Measurements from ENCODE around the gene ADAMTSL1. TPM values are rescaled to one million over a fixed set of nuclear protein-coding genes. Genes with fewer than 3 reads are reported as not detected.
"Not testable (repeated sequence)": the region's sequence is repeated elsewhere in the genome, so short reads cannot be mapped to it uniquely, and the experiment has no call there.

ADAMTSL1 gene
- total RNA-seq, 6 donors from 2014 or later = 0.44 to 6.4 (median 2.3) TPM; not detected in 1

- Histone ChIP-seq H3K9me3 (peaks cover 0 to 10% (median 6%) of the 10 kb centered on the region in 4 donors), H3K27ac (no peak overlapping the region), H3K36me3 (no peaks in the 10 kb centered on the region), H3K4me3 (no peak overlapping the region), H3K4me1 (no peaks in the 10 kb centered on the region), H3K27me3 (no peaks in the 10 kb centered on the region)
- TF ChIP-seq CTCF (IDR thresholded peaks at IDR 0.05) (no peak), POLR2A (IDR thresholded peaks at IDR 0.05) (no peak), EP300 (IDR thresholded peaks at IDR 0.05) (no peak)
- ATAC-seq (ENCODE audit: low FRiP score in 2 of 2) (no peak), DNase-seq (no peak)
- WGBS, 2 donors = 84 to 88% methylated on average over 4 of the region's 4 CpGs
Observed at GRCh38 chr9:18866121-18866831, 392.3 kb downstream of the ADAMTSL1 start.

- no peak for DNase-seq
- Histone ChIP-seq H3K4me3 (no peak overlapping the region), H3K27me3 (no peaks in the 10 kb centered on the region), H3K36me3 (no peaks in the 10 kb centered on the region), H3K4me1 (no peaks in the 10 kb centered on the region), H3K27ac (no peak overlapping the region), H3K9me3 (peaks cover 0 to 10% (median 6%) of the 10 kb centered on the region in 4 donors)
- ATAC-seq (ENCODE audit: low FRiP score in 2 of 2) = no peak
- TF ChIP-seq POLR2A (IDR thresholded peaks at IDR 0.05) (no peak), CTCF (IDR thresholded peaks at IDR 0.05) (no peak), POLR2AphosphoS5 (IDR thresholded peaks at IDR 0.05) (no peak), EP300 (IDR thresholded peaks at IDR 0.05) (no peak)
Observed at GRCh38 chr9:18869725-18870124, 395.8 kb downstream of the ADAMTSL1 start.

GRCh38 chr9:18874069-18874468 is 400.1 kb downstream of the ADAMTSL1 start:
- Histone ChIP-seq H3K36me3 (no peaks in the 10 kb centered on the region), H3K27ac (no peak overlapping the region), H3K9me3 (peaks cover 0 to 10% (median 6%) of the 10 kb centered on the region in 4 donors), H3K4me3 (no peak overlapping the region), H3K27me3 (no peaks in the 10 kb centered on the region), H3K4me1 (no peaks in the 10 kb centered on the region)
- TF ChIP-seq POLR2A (IDR thresholded peaks at IDR 0.05) (no peak), CTCF (IDR thresholded peaks at IDR 0.05) (no peak), EP300 (IDR thresholded peaks at IDR 0.05) (no peak)
- ATAC-seq (ENCODE audit: low FRiP score in 2 of 2) = no peak
- 84 to 97% methylated on average over 4 of the region's 4 CpGs for WGBS, 2 donors
- no peak for DNase-seq

- not testable (repeated sequence) for H3K27ac ChIP-seq; ATAC-seq (ENCODE audit: low FRiP score in 2 of 2); H3K36me3 ChIP-seq; DNase-seq; H3K9me3 ChIP-seq; H3K27me3 ChIP-seq; H3K4me1 ChIP-seq; H3K4me3 ChIP-seq
Observed at GRCh38 chr9:18874990-18875389, 401.0 kb downstream of the ADAMTSL1 start.

- DNase-seq (no peak), ATAC-seq (ENCODE audit: low FRiP score in 2 of 2) (no peak)
- WGBS, 2 donors = 83 to 84% methylated on average over 3 of the region's 3 CpGs
- no peaks in the 10 kb centered on the region for H3K36me3 ChIP-seq
- no peak overlapping the region for H3K27ac ChIP-seq
- no peak overlapping the region for H3K4me3 ChIP-seq
- TF ChIP-seq POLR2AphosphoS5 (IDR thresholded peaks at IDR 0.05) (no peak), CTCF (IDR thresholded peaks at IDR 0.05) (no peak)
- H3K27me3 ChIP-seq = no peaks in the 10 kb centered on the region
- no peaks in the 10 kb centered on the region for H3K9me3 ChIP-seq
- H3K4me1 ChIP-seq = no peaks in the 10 kb centered on the region
Observed at GRCh38 chr9:18877984-18878383, 404.0 kb downstream of the ADAMTSL1 start.
